Astrocyte (in vitro differentiated cells and primary cell): ENCODE results near the gene GADD45B.

Source experiments
- CTCF ChIP-seq: IDR thresholded peaks from 2 replicates; pipeline ENCODE4 v1.5.1; 2011; ENCODE audit warnings: low read depth, mild to moderate bottlenecking, inconsistent platforms, low read length, moderate library complexity; ENCODE audit not compliant: insufficient read depth
- EZH2 ChIP-seq: IDR thresholded peaks from 2 replicates; pipeline ENCODE4 v1.6.1; 2012; ENCODE audit warnings: mild to moderate bottlenecking, low read length, inconsistent platforms; ENCODE audit not compliant: insufficient read depth

- TF ChIP-seq CTCF: no peak
- TF ChIP-seq EZH2: no peak
These were observed 11.9 kb downstream of the GADD45B start for GRCh38 chr19:2487842-2488241.
